HepG2 (cell line): ENCODE measurements around the gene POLR2H. TPM values are rescaled to one million over a fixed set of nuclear protein-coding genes. Genes with fewer than 3 reads are reported as not detected.

Source experiments
- ARNTL ChIP-seq: sonication (generic); formaldehyde crosslinking; IDR thresholded peaks from 2 replicates; pipeline ENCODE4 v1.4.0; 2020; ENCODE audit warnings: mild to moderate bottlenecking, missing genetic modification reagents
- CREB3 ChIP-seq: sonication (generic); formaldehyde crosslinking; IDR thresholded peaks from 2 replicates; pipeline ENCODE4 v1.5.0; 2020; ENCODE audit warnings: missing genetic modification reagents
- ETV5 ChIP-seq: IDR thresholded peaks from 2 replicates; pipeline ENCODE4 v1.6.1; 2018; ENCODE audit warnings: missing biosample characterization, missing genetic modification reagents, inconsistent platforms, borderline replicate concordance
- HMG20B ChIP-seq: conservative IDR thresholded peaks from 2 replicates; pipeline ENCODE4 v1.6.1; 2016; ENCODE audit warnings: missing genetic modification reagents, missing compliant biosample characterization
- KDM6A ChIP-seq: IDR thresholded peaks from 2 replicates; pipeline ENCODE4 v1.6.1; 2016; ENCODE audit warnings: low read depth
- MYPOP ChIP-seq: sonication (generic); formaldehyde crosslinking; IDR thresholded peaks from 2 replicates; pipeline ENCODE4 v1.8.1; 2023; ENCODE audit warnings: mild to moderate bottlenecking, moderate library complexity, missing genetic modification reagents
- PAF1 ChIP-seq: IDR thresholded peaks from 2 replicates; pipeline ENCODE4 v1.6.1; 2016; ENCODE audit warnings: missing genetic modification reagents, missing compliant biosample characterization
- PATZ1 ChIP-seq: sonication (generic); formaldehyde crosslinking; IDR thresholded peaks from 2 replicates; pipeline ENCODE4 v1.4.0; 2020; ENCODE audit warnings: missing genetic modification reagents
- PAXIP1 ChIP-seq: sonication (generic); formaldehyde crosslinking; conservative IDR thresholded peaks from 2 replicates; pipeline ENCODE4 v1.4.0; 2020; ENCODE audit warnings: mild to moderate bottlenecking, missing genetic modification reagents, moderate library complexity
- POLR2AphosphoS5 ChIP-seq: IDR thresholded peaks from 2 replicates; pipeline ENCODE4 v1.6.1; 2012; ENCODE audit warnings: low read depth, low read length
- SP4 ChIP-seq: sonication (generic); formaldehyde crosslinking; IDR thresholded peaks from 2 replicates; pipeline ENCODE4 v1.8.1; 2023; ENCODE audit warnings: mild to moderate bottlenecking, missing genetic modification reagents
- USF2 ChIP-seq, 2 experiments: sonication (generic) in 1 of 2; formaldehyde crosslinking in 1 of 2; IDR thresholded peaks; 2 replicates each; pipeline versions ENCODE4 v1.5.1 to v1.6.1; 2011 to 2020; ENCODE audit warnings: borderline replicate concordance in 1 of 2, low read depth in 1 of 2, low read length in 1 of 2, mild to moderate bottlenecking in 1 of 2, missing genetic modification reagents in 1 of 2, moderate library complexity in 1 of 2
- YEATS2 ChIP-seq: sonication (generic); formaldehyde crosslinking; IDR thresholded peaks from 2 replicates; pipeline ENCODE4 v1.4.0; 2020; ENCODE audit warnings: missing genetic modification reagents, borderline replicate concordance
- YY1 ChIP-seq: IDR thresholded peaks from 2 replicates; pipeline ENCODE4 v1.6.1; 2011; ENCODE audit warnings: low read length, low read depth, moderate library complexity, mild to moderate bottlenecking; ENCODE audit not compliant: insufficient read depth, insufficient replicate concordance
- ZNF276 ChIP-seq: sonication (generic); formaldehyde crosslinking; IDR thresholded peaks from 2 replicates; pipeline ENCODE4 v1.4.0; 2020; ENCODE audit warnings: mild to moderate bottlenecking, low read depth, missing genetic modification reagents
- polyA plus RNA-seq, 8 experiments: library from polyadenylated mRNA; depleted of rRNA in 3 of 8; stranded (reverse) in 7 of 8; unstranded in 1 of 8; fragments of >200 nt; fragmentation: Illumina TruSeq in 4 of 8; extraction: Trizol in 4 of 8; gene quantifications; 2 replicates each; pipeline versions ENCODE4 v1.2.1 to v1.2.3, GENCODE V29; 2011 to 2016; ENCODE audit warnings: low read depth in 4 of 8, missing spikeins in 1 of 8, mixed read lengths in 1 of 8; ENCODE audit not compliant: insufficient read depth in 1 of 8
- total RNA-seq, 5 experiments: library from RNA; depleted of rRNA; stranded (reverse); fragments of >200 nt; fragmentation: Illumina TruSeq; extraction: Trizol; gene quantifications; 2 replicates each; pipeline ENCODE4 v1.2.3, GENCODE V29; 2016; ENCODE audit warnings: low read depth in 1 of 5

POLR2H gene
- total and polyA plus RNA-seq, 2 of the 13 experiments (the other 11 are each of a cell fraction or from before 2014, with no cell fraction given), result 118 to 194 TPM

GRCh38 chr3:184314363-184314699 lies 47.2 kb upstream of the POLR2H start, which contains the start of gene EIF4G1 (continued):
- TF ChIP-seq USF2 (IDR thresholded peaks at IDR 0.05; ENCODE audit: low read depth, low read length) (peak; percentile 97), USF2 (CRISPR knock-in tag; IDR thresholded peaks at IDR 0.05; ENCODE audit: borderline replicate concordance) (peak; percentile 86; the same call in 1 of the 2 replicates), KDM6A (CRISPR knock-in tag) (no peak), MYPOP (CRISPR knock-in tag) (0 out of 2 replicates have a peak, but pooled peaks have one; percentile 16), SP4 (CRISPR knock-in tag) (0 out of 2 replicates have a peak, but pooled peaks have one; percentile 37), YEATS2 (0 out of 2 replicates have a peak, but pooled peaks have one; percentile 56), ETV5 (CRISPR knock-in tag) (peak; percentile 73; the same call in 1 of the 2 replicates), PAF1 (CRISPR knock-in tag) (no peak), HMG20B (CRISPR knock-in tag) (no peak), CREB3 (CRISPR knock-in tag) (no peak), PAXIP1 (CRISPR knock-in tag) (peak; percentile 33; the same call in 1 of the 2 replicates), POLR2AphosphoS5 (peak; percentile 76), YY1 (peak; percentile 84), ARNTL (CRISPR knock-in tag) (peak; percentile 92), PATZ1 (CRISPR knock-in tag) (peak; percentile 74), ZNF276 (CRISPR knock-in tag) (no peak)
